Kidney glomerular epithelial cell (primary cell): ENCODE data around the gene RANBP10.

Source experiments
- DNase-seq: peaks from one replicate; lab custom pipeline; 2025; lab: John Stamatoyannopoulos, UW

Gene RANBP10

GRCh38 chr16:67825906-67826305, 19.5 kb upstream of the RANBP10 start:
- no peak for DNase-seq

- no peak for DNase-seq
Measured at GRCh38 chr16:67825119-67825518, 18.8 kb upstream of the RANBP10 start.

GRCh38 chr16:67822511-67822910, 16.2 kb upstream of the RANBP10 start:
- no peak for DNase-seq

- no peak for DNase-seq
Measured at GRCh38 chr16:67820608-67821259, 14.4 kb upstream of the RANBP10 start.

- DNase-seq = no peak
Measured at GRCh38 chr16:67814567-67814966, 8.2 kb upstream of the RANBP10 start.

- DNase-seq = no peak
Measured at GRCh38 chr16:67811899-67812298, 5.5 kb upstream of the RANBP10 start.

GRCh38 chr16:67807148-67807682, 855 bp upstream of the RANBP10 start:
- DNase-seq = no peak

GRCh38 chr16:67805718-67806427, 487 bp downstream of the RANBP10 start:
- DNase-seq = no peak

GRCh38 chr16:67804853-67805542, 1.4 kb downstream of the RANBP10 start:
- DNase-seq = no peak

GRCh38 chr16:67803894-67804293, 2.5 kb downstream of the RANBP10 start:
- no peak for DNase-seq

- DNase-seq = no peak
Measured at GRCh38 chr16:67801883-67802282, 4.5 kb downstream of the RANBP10 start.

GRCh38 chr16:67801241-67801640, 5.1 kb downstream of the RANBP10 start:
- DNase-seq = no peak

GRCh38 chr16:67800338-67800926, 5.9 kb downstream of the RANBP10 start:
- DNase-seq = no peak

GRCh38 chr16:67796099-67796718, 10.2 kb downstream of the RANBP10 start:
- no peak for DNase-seq

- no peak for DNase-seq
Measured at GRCh38 chr16:67790071-67790470, 16.3 kb downstream of the RANBP10 start.

GRCh38 chr16:67786491-67786890, 19.9 kb downstream of the RANBP10 start:
- no peak for DNase-seq

GRCh38 chr16:67783353-67783725, 23.0 kb downstream of the RANBP10 start:
- no peak for DNase-seq

- no peak for DNase-seq
Measured at GRCh38 chr16:67782567-67783352, 23.6 kb downstream of the RANBP10 start.

- no peak for DNase-seq
Measured at GRCh38 chr16:67781565-67781921, 24.8 kb downstream of the RANBP10 start.

- no peak for DNase-seq
Measured at GRCh38 chr16:67780847-67781564, 25.4 kb downstream of the RANBP10 start.
